HepG2 (cell line): ENCODE results near the gene CYP20A1. TPM values are rescaled to one million over a fixed set of nuclear protein-coding genes. Genes with fewer than 3 reads are reported as not detected.
A peak's percentile ranks its signal among the peaks of the same experiment; 100 is the strongest.

Source experiments
- ADNP ChIP-seq: sonication (generic); formaldehyde crosslinking; IDR thresholded peaks from 2 replicates; pipeline ENCODE4 v1.4.0; 2020; ENCODE audit warnings: missing genetic modification reagents
- ETV5 ChIP-seq: IDR thresholded peaks from 2 replicates; pipeline ENCODE4 v1.6.1; 2018; ENCODE audit warnings: missing biosample characterization, missing genetic modification reagents, inconsistent platforms, borderline replicate concordance
- FOXA1 ChIP-seq, 2 experiments: fragments of 450-650 bp in 1 of 2; sonication (generic) in 1 of 2; formaldehyde crosslinking in 1 of 2; IDR thresholded peaks; 2 replicates each; pipeline versions ENCODE4 v1.4.0 to v1.6.1; 2016 to 2020; ENCODE audit warnings: missing genetic modification reagents in 1 of 2
- NPAS2 ChIP-seq: sonication (generic); formaldehyde crosslinking; IDR thresholded peaks from 2 replicates; pipeline ENCODE4 v1.8.0; 2022; ENCODE audit warnings: mild to moderate bottlenecking, missing genetic modification reagents, borderline replicate concordance
- PRPF4 ChIP-seq: fragments of 200-400 bp; formaldehyde crosslinking; IDR thresholded peaks from 2 replicates; pipeline ENCODE4 v1.6.1; 2016; ENCODE audit warnings: low read length, low read depth; ENCODE audit not compliant: poor library complexity, severe bottlenecking
- SAP130 ChIP-seq: IDR thresholded peaks from 2 replicates; pipeline ENCODE4 v1.6.1; 2016; ENCODE audit warnings: low read depth
- ZNF20 ChIP-seq: sonication (generic); formaldehyde crosslinking; IDR thresholded peaks from 2 replicates; pipeline ENCODE4 v1.4.0; 2020; ENCODE audit warnings: mild to moderate bottlenecking, moderate library complexity, missing genetic modification reagents
- ZNF263 ChIP-seq: sonication (generic); formaldehyde crosslinking; IDR thresholded peaks from 2 replicates; pipeline ENCODE4 v1.4.0; 2020; ENCODE audit warnings: missing genetic modification reagents
- ZNF572 ChIP-seq: sonication (generic); formaldehyde crosslinking; IDR thresholded peaks from 2 replicates; pipeline ENCODE4 v1.5.1; 2020; ENCODE audit warnings: mild to moderate bottlenecking, missing genetic modification reagents
- polyA plus RNA-seq, 8 experiments: library from polyadenylated mRNA; depleted of rRNA in 3 of 8; stranded (reverse) in 7 of 8; unstranded in 1 of 8; fragments of >200 nt; fragmentation: Illumina TruSeq in 4 of 8; extraction: Trizol in 4 of 8; gene quantifications; 2 replicates each; pipeline versions ENCODE4 v1.2.1 to v1.2.3, GENCODE V29; 2011 to 2016; ENCODE audit warnings: low read depth in 4 of 8, missing spikeins in 1 of 8, mixed read lengths in 1 of 8; ENCODE audit not compliant: insufficient read depth in 1 of 8
- total RNA-seq, 5 experiments: library from RNA; depleted of rRNA; stranded (reverse); fragments of >200 nt; fragmentation: Illumina TruSeq; extraction: Trizol; gene quantifications; 2 replicates each; pipeline ENCODE4 v1.2.3, GENCODE V29; 2016; ENCODE audit warnings: low read depth in 1 of 5
- TF ChIP-seq, protein P1 (sequence below): sonication (generic); formaldehyde crosslinking; IDR thresholded peaks from 2 replicates; pipeline ENCODE4 v1.4.0; 2020; ENCODE audit warnings: mild to moderate bottlenecking, low read depth, missing genetic modification reagents
- TF ChIP-seq, protein P2 (sequence below): sonication (generic); formaldehyde crosslinking; IDR thresholded peaks from 2 replicates; pipeline ENCODE4 v1.5.0; 2020; ENCODE audit warnings: mild to moderate bottlenecking, missing genetic modification reagents, moderate library complexity

CYP20A1 gene
- total and polyA plus RNA-seq, 2 of the 13 experiments (the other 11 are each of a cell fraction or from before 2014, with no cell fraction given): 9.6 to 35.3 TPM

DNA sequence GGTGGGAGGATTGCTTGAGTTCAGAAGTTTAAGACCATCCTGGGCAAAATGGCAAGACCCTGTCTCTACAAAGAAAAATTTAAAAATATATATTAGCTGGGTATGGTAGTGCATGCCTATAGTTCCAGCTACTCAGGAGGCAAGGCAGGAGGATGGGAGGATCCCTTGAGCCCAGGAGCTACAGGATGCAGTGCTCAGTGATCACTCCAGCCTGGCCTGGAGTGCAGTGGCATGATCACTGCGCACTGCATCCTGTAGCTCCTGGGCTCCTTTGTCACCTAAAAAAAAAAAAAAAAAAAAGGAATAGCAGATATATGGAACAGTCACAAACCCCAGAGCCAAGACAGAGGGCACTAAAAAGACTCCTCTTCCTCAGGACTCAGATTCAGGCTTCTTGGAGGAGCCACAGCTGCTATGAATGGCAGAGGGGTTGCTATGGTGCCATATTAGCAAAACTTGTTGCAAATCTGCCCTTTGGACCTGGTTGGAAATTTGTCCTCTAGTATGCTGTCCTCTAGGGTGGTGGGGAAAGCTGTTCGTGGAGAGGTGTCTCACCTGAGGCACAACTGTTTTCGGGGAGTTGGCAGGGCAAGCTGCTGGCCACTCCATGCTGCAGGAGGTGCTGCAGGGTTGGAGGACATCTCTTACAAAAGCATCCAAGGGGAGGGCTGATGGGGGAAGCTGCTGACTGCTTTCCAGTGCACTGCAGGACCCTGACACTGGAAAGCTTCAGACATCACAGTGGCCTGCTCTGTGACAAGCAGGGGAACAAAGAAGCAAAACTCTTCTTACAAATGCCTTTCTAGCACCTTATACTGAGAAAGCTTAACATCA is 22.7 kb downstream of the CYP20A1 start (continued):
- TF ChIP-seq FOXA1 (IDR thresholded peaks at IDR 0.05) (no peak), FOXA1 (CRISPR knock-in tag; IDR thresholded peaks at IDR 0.05) (no peak), NPAS2 (CRISPR knock-in tag) (no peak), ZNF20 (CRISPR knock-in tag) (no peak), PRPF4 (no peak), ZNF572 (CRISPR knock-in tag) (no peak), ADNP (no peak), ETV5 (no peak), SAP130 (CRISPR knock-in tag) (no peak), ZNF263 (CRISPR knock-in tag) (0 out of 2 replicates have a peak, but pooled peaks have one; percentile 15)
- TF ChIP-seq, protein P1, sequence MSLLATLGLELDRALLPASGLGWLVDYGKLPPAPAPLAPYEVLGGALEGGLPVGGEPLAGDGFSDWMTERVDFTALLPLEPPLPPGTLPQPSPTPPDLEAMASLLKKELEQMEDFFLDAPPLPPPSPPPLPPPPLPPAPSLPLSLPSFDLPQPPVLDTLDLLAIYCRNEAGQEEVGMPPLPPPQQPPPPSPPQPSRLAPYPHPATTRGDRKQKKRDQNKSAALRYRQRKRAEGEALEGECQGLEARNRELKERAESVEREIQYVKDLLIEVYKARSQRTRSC: no peak
- TF ChIP-seq, protein P2, sequence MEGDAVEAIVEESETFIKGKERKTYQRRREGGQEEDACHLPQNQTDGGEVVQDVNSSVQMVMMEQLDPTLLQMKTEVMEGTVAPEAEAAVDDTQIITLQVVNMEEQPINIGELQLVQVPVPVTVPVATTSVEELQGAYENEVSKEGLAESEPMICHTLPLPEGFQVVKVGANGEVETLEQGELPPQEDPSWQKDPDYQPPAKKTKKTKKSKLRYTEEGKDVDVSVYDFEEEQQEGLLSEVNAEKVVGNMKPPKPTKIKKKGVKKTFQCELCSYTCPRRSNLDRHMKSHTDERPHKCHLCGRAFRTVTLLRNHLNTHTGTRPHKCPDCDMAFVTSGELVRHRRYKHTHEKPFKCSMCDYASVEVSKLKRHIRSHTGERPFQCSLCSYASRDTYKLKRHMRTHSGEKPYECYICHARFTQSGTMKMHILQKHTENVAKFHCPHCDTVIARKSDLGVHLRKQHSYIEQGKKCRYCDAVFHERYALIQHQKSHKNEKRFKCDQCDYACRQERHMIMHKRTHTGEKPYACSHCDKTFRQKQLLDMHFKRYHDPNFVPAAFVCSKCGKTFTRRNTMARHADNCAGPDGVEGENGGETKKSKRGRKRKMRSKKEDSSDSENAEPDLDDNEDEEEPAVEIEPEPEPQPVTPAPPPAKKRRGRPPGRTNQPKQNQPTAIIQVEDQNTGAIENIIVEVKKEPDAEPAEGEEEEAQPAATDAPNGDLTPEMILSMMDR (CRISPR knock-in tag): peak; percentile 47; the same call in 1 of the 2 replicates
